Activated CD4-positive, alpha-beta T cell treated with anti-CD3 and anti-CD28 coated beads for 36 hours (primary cell): ENCODE measurements around the gene BTG2. TPM values are rescaled to one million over a fixed set of nuclear protein-coding genes. Genes with fewer than 3 reads are reported as not detected.
A peak's percentile ranks its signal among the peaks of the same experiment; 100 is the strongest.

Source experiments
- ATAC-seq: fragments of 200-7000 bp; cut with Tn5 transposase; one replicate; pipeline ENCODE4 v1.10.0; 2021; ENCODE audit warnings: mild to moderate bottlenecking, moderate library complexity
- CTCF ChIA-PET: fragments of 350-600 bp; sonication (Branson Sonifier 250); formaldehyde crosslinking; loops from one replicate; lab custom pipeline; 2021; ENCODE audit warnings: antibody characterized with exemption; lab: Charles Lee
- POLR2A ChIA-PET: fragments of 350-600 bp; sonication (Branson Sonifier 250); formaldehyde crosslinking; loops from one replicate; lab custom pipeline; 2021; ENCODE audit warnings: antibody characterized with exemption, inconsistent platforms; lab: Charles Lee
- DNase-seq: peaks from one replicate; pipeline ENCODE4 v3.0.0-alpha.2; 2020
- H3K27ac Mint-ChIP-seq: one replicate; pipeline ENCODE4 v1.8.0; 2021; ENCODE audit warnings: mixed read lengths
- H3K27me3 Mint-ChIP-seq: one replicate; pipeline ENCODE4 v1.8.0; 2021; ENCODE audit warnings: mixed read lengths
- H3K36me3 Mint-ChIP-seq: one replicate; pipeline ENCODE4 v1.8.0; 2021; ENCODE audit warnings: low read depth, mixed read lengths
- H3K4me1 Mint-ChIP-seq: one replicate; pipeline ENCODE4 v1.8.0; 2021; ENCODE audit warnings: mixed read lengths
- H3K4me3 Mint-ChIP-seq: one replicate; pipeline ENCODE4 v1.8.0; 2021; ENCODE audit warnings: mild to moderate bottlenecking, moderate library complexity, mixed read lengths
- H3K9me3 Mint-ChIP-seq: one replicate; pipeline ENCODE4 v1.8.0; 2021; ENCODE audit warnings: low read depth, mixed read lengths
- intact Hi-C, 2 experiments: fragments of 100-400 bp; cut with DNase I in 1 of 2; cut with micrococcal nuclease in 1 of 2; formaldehyde crosslinking; loops; one replicate each; pipeline versions ENCODE4 v1.14.2 to v1.15.1; 2022 to 2024; cut with DNase I, micrococcal nuclease
- total RNA-seq, 2 experiments: library from RNA; stranded (reverse); gene quantifications; one replicate each; pipeline ENCODE4 v1.2.3, GENCODE V29; 2021

The BTG2 gene
- total RNA-seq, 2 experiments from 2014 or later, result 114 to 142 TPM

DNA sequence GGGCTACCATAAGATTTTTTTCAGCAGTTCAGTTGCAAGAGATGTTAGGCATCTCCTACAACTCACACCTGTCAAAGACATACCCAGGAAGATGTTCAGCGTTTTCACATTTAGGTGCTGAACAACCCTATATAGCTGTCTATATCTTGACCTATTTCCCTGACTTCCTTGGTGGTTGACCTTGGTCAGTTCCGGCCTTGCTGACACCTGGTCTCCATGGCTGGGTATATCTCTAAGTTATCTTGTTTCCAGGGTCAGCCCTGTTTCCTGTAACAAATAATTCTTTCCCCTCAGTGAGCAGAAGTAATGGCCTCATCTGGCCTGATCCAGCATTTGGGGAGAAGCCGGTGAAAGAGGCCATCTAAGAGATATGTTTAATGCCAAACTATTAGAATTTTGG is 2.4 kb upstream of the BTG2 start:
- CTCF ChIA-PET, result interaction anchor here (1.0 to 1.2 kb wide), 2 partner anchors 19 to 34 kb away, joined by 3 read pairs; no protein-coding TSS in a partner anchor
- ATAC-seq, result no peak

DNA sequence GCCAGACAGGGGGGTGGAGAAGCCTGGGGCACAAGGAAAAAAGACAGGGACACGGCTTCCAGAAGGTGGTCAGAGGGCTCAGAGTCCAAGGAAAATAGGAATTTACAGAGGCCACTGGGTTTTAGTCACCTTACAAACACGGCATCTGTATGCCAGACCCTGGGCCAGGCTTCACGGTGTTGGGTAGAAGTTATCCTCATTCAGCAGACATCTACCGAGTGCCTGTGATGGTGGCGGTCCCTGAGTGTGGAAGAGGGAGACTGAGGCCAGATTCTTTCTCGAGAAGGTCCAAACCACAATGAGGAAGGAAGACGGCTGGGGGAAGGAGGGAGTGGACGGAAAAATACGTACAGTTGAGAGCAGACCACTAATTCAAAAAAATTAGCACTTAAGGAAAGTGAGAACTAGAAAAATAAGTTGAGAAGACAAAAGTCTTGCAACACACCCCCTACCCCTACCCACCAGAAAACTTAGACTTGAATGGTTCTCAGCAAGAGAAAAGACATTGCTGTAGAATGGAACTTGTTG is 864 bp upstream of the BTG2 start:
- no peak for DNase-seq
- intact Hi-C loops, result no loop called here
- no peaks in the 10 kb centered on the region for H3K9me3 Mint-ChIP-seq
- H3K27ac Mint-ChIP-seq, result peak overlapping the region; percentile 97
- no peak for ATAC-seq
- ChIA-PET CTCF (interaction anchor here (1.0 to 3.4 kb wide), 4 partner anchors 14 to 32 kb away, joined by 3 to 33 read pairs (median 7); no protein-coding TSS in a partner anchor), POLR2A (interaction anchor here (0.6 to 7.3 kb wide), 10 partner anchors 9 to 298 kb away, joined by 3 to 207 read pairs (median 7); partner anchors contain the start of gene TMEM183A)
- H3K4me1 Mint-ChIP-seq, result peaks cover 49% of the 10 kb centered on the region
- H3K4me3 Mint-ChIP-seq, result peak overlapping the region; percentile 98
- peaks cover 40% of the 10 kb centered on the region for H3K36me3 Mint-ChIP-seq
- H3K27me3 Mint-ChIP-seq, result no peaks in the 10 kb centered on the region

More for the DNA sequence above, 2.4 kb upstream of the BTG2 start:
- Mint-ChIP-seq H3K4me3 (no peak overlapping the region), H3K36me3 (peaks cover 24% of the 10 kb centered on the region), H3K4me1 (peaks cover 46% of the 10 kb centered on the region), H3K9me3 (no peaks in the 10 kb centered on the region), H3K27ac (no peak overlapping the region), H3K27me3 (no peaks in the 10 kb centered on the region)
- POLR2A ChIA-PET, result no interaction called here
- intact Hi-C loops, result no loop called here
- DNase-seq, result no peak

DNA sequence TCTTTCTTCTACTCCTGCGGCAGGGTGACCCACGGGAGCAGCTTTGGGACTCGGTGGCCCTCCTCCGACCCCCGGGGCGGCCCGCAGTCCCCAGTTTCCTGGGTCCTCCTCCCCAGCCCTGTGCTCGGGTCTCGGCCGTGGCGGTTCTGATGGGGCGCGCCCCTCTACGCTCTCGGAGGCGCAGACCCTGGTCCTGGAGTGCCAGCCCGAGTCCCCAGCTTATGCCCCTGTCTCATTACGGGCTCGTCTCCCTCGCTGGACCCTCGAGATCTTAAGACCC is 430 bp downstream of the BTG2 start:
- peak; percentile 2 for ATAC-seq
- no peaks in the 10 kb centered on the region for H3K27me3 Mint-ChIP-seq
- no peaks in the 10 kb centered on the region for H3K9me3 Mint-ChIP-seq
- H3K36me3 Mint-ChIP-seq, result peaks cover 53% of the 10 kb centered on the region
- intact Hi-C loops, result loop anchor here (1.0 to 5.0 kb wide), 7 partner anchors 15 to 498 kb away; partner anchors contain the start of genes ATP2B4 (in 1 of the 2) and KDM5B (in 1 of the 2)
- peaks cover 54% of the 10 kb centered on the region for H3K4me1 Mint-ChIP-seq
- no peak for DNase-seq
- CTCF ChIA-PET, result interaction anchor here (0.7 to 8.6 kb wide), 8 partner anchors 11 to 147 kb away, joined by 3 to 143 read pairs (median 30); no protein-coding TSS in a partner anchor
- H3K27ac Mint-ChIP-seq, result peak overlapping the region; percentile 95
- H3K4me3 Mint-ChIP-seq, result peak overlapping the region; percentile 98
- POLR2A ChIA-PET, result interaction anchor here (0.6 to 7.3 kb wide), 8 partner anchors 9 to 39 kb away, joined by 3 to 207 read pairs (median 20); no protein-coding TSS in a partner anchor

DNA sequence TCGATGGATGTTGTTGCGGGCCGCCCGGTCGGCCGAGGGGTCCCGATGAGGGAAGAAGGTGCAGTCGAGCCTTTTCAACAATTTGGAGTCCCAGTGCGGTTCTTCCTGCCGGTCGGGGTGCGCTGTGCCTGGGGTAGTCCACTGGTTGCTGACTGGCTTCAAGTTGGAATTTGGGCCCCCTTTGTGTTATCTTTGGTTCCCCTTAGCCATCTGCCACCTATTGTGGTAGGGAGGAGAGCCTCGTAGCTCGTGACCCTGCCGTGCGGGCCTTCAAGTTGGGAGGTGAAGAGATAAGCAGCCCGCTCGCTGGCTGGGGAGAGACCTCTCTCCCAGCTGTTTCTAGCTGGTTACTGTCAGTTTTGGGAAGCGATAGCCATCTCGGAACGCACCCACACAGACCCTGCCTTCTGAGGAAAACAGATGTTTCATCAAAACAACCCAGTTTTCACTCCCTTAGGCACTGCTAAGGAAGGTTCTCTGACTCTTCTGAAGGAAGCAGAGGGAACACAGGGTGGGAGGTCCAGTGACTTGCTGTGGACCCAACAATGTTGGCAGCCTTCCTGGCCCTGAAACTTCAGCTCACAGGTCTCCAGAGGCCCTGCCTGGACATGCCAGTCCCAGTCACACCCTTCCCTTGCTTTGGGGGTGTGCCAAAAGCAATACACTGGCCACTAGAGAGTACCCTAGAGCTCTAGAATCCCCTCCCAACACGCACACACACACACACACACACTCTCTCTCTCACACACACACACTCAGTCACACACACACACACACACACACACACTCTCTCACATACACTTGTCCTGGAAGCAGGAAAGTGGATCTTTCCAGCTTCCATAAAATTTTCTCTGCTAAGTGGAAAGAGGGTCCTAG is 1.0 kb downstream of the BTG2 start:
- peak overlapping the region; percentile 98 for H3K4me3 Mint-ChIP-seq
- CTCF ChIA-PET, result interaction anchor here (0.7 to 8.6 kb wide), 13 partner anchors 10 to 148 kb away, joined by 3 to 143 read pairs (median 5); no protein-coding TSS in a partner anchor
- no peaks in the 10 kb centered on the region for H3K27me3 Mint-ChIP-seq
- H3K27ac Mint-ChIP-seq, result peak overlapping the region; percentile 95
- ATAC-seq (peak; percentile 5), DNase-seq (peak; percentile 55)
- intact Hi-C loops, result loop anchor here in 1 of 2 experiments (1.0 to 5.0 kb wide), 3 partner anchors 14 to 499 kb away; partner anchors contain the start of genes ATP2B4 and KDM5B
- no peaks in the 10 kb centered on the region for H3K9me3 Mint-ChIP-seq
- H3K36me3 Mint-ChIP-seq, result peaks cover 56% of the 10 kb centered on the region
- H3K4me1 Mint-ChIP-seq, result peaks cover 58% of the 10 kb centered on the region
- POLR2A ChIA-PET, result interaction anchor here (0.6 to 7.3 kb wide), 11 partner anchors 9 to 39 kb away, joined by 3 to 207 read pairs (median 11); no protein-coding TSS in a partner anchor

DNA sequence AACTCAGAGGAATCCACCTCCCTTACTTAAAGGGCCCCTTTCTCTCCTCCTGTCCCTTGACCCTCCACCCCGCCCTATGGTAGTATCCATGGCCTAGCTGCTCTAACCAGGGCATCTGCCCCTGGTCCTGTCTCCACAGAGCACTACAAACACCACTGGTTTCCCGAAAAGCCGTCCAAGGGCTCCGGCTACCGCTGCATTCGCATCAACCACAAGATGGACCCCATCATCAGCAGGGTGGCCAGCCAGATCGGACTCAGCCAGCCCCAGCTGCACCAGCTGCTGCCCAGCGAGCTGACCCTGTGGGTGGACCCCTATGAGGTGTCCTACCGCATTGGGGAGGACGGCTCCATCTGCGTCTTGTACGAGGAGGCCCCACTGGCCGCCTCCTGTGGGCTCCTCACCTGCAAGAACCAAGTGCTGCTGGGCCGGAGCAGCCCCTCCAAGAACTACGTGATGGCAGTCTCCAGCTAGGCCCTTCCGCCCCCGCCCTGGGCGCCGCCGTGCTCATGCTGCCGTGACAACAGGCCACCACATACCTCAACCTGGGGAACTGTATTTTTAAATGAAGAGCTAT is 1.7 kb downstream of the BTG2 start:
- ChIA-PET POLR2A (interaction anchor here (0.7 to 7.3 kb wide), 10 partner anchors 10 to 173 kb away, joined by 4 to 207 read pairs (median 12); no protein-coding TSS in a partner anchor), CTCF (interaction anchor here (0.5 to 8.6 kb wide), 16 partner anchors 9 to 193 kb away, joined by 3 to 143 read pairs (median 8); no protein-coding TSS in a partner anchor)
- Mint-ChIP-seq H3K4me1 (peaks cover 61% of the 10 kb centered on the region), H3K4me3 (peak overlapping the region; percentile 98), H3K27ac (peak overlapping the region; percentile 95), H3K27me3 (no peaks in the 10 kb centered on the region), H3K36me3 (peaks cover 57% of the 10 kb centered on the region), H3K9me3 (no peaks in the 10 kb centered on the region)
- intact Hi-C loops, result loop anchor here in 1 of 2 experiments (1.0 to 5.0 kb wide), 3 partner anchors 13 to 500 kb away; partner anchors contain the start of genes ATP2B4 and KDM5B
- DNase-seq (peak; percentile 76), ATAC-seq (no peak)

DNA sequence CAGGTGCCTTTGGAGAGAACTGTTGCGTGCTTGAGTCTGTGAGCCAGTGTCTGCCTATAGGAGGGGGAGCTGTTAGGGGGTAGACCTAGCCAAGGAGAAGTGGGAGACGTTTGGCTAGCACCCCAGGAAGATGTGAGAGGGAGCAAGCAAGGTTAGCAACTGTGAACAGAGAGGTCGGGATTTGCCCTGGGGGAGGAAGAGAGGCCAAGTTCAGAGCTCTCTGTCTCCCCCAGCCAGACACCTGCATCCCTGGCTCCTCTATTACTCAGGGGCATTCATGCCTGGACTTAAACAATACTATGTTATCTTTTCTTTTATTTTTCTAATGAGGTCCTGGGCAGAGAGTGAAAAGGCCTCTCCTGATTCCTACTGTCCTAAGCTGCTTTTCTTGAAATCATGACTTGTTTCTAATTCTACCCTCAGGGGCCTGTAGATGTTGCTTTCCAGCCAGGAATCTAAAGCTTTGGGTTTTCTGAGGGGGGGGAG is 2.4 kb downstream of the BTG2 start:
- H3K9me3 Mint-ChIP-seq, result no peaks in the 10 kb centered on the region
- H3K27me3 Mint-ChIP-seq, result no peaks in the 10 kb centered on the region
- ATAC-seq, result no peak
- no peak for DNase-seq
- CTCF ChIA-PET, result interaction anchor here (0.5 to 8.6 kb wide), 18 partner anchors 9 to 194 kb away, joined by 3 to 143 read pairs (median 6); no protein-coding TSS in a partner anchor
- peak overlapping the region; percentile 95 for H3K27ac Mint-ChIP-seq
- peaks cover 57% of the 10 kb centered on the region for H3K36me3 Mint-ChIP-seq
- H3K4me1 Mint-ChIP-seq, result peaks cover 58% of the 10 kb centered on the region
- POLR2A ChIA-PET, result interaction anchor here (0.9 to 7.3 kb wide), 9 partner anchors 9 to 173 kb away, joined by 4 to 207 read pairs (median 13); no protein-coding TSS in a partner anchor
- H3K4me3 Mint-ChIP-seq, result peak overlapping the region; percentile 98
- intact Hi-C loops, result loop anchor here in 1 of 2 experiments (5.0 kb wide), 2 partner anchors 320 to 500 kb away; partner anchors contain the start of genes ATP2B4 and KDM5B

DNA sequence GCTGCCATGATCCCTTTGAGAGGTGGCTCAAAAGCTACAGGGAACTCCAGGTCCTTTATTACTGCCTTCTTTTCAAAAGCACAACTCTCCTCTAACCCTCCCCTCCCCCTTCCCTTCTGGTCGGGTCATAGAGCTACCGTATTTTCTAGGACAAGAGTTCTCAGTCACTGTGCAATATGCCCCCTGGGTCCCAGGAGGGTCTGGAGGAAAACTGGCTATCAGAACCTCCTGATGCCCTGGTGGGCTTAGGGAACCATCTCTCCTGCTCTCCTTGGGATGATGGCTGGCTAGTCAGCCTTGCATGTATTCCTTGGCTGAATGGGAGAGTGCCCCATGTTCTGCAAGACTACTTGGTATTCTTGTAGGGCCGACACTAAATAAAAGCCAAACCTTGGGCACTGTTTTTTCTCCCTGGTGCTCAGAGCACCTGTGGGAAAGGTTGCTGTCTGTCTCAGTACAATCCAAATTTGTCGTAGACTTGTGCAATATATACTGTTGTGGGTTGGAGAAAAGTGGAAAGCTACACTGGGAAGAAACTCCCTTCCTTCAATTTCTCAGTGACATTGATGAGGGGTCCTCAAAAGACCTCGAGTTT is 3.1 kb downstream of the BTG2 start:
- H3K27me3 Mint-ChIP-seq, result no peaks in the 10 kb centered on the region
- peak overlapping the region; percentile 98 for H3K4me3 Mint-ChIP-seq
- H3K9me3 Mint-ChIP-seq, result no peaks in the 10 kb centered on the region
- intact Hi-C loops, result loop anchor here in 1 of 2 experiments (5.0 kb wide), 2 partner anchors 319 to 501 kb away; partner anchors contain the start of genes ATP2B4 and KDM5B
- peaks cover 61% of the 10 kb centered on the region for H3K36me3 Mint-ChIP-seq
- H3K27ac Mint-ChIP-seq, result peak overlapping the region; percentile 95
- ChIA-PET POLR2A (interaction anchor here (0.6 to 7.3 kb wide), 9 partner anchors 8 to 344 kb away, joined by 3 to 207 read pairs (median 7); no protein-coding TSS in a partner anchor), CTCF (interaction anchor here (0.6 to 8.6 kb wide), 18 partner anchors 8 to 41 kb away, joined by 3 to 143 read pairs (median 6); no protein-coding TSS in a partner anchor)
- peaks cover 51% of the 10 kb centered on the region for H3K4me1 Mint-ChIP-seq
- DNase-seq (no peak), ATAC-seq (no peak)

DNA sequence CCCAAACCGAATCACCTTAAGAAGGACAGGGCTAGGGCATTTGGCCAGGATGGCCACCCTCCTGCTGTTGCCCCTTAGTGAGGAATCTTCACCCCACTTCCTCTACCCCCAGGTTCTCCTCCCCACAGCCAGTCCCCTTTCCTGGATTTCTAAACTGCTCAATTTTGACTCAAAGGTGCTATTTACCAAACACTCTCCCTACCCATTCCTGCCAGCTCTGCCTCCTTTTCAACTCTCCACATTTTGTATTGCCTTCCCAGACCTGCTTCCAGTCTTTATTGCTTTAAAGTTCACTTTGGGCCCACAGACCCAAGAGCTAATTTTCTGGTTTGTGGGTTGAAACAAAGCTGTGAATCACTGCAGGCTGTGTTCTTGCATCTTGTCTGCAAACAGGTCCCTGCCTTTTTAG is 3.6 kb downstream of the BTG2 start:
- intact Hi-C loops, result loop anchor here in 1 of 2 experiments (5.0 kb wide), 2 partner anchors 318 to 502 kb away; partner anchors contain the start of genes ATP2B4 and KDM5B
- ChIA-PET POLR2A (interaction anchor here (0.6 to 7.3 kb wide), 8 partner anchors 12 to 344 kb away, joined by 3 to 207 read pairs (median 8); no protein-coding TSS in a partner anchor), CTCF (interaction anchor here (0.6 to 8.6 kb wide), 16 partner anchors 9 to 481 kb away, joined by 3 to 143 read pairs (median 6); no protein-coding TSS in a partner anchor)
- H3K36me3 Mint-ChIP-seq, result peaks cover 65% of the 10 kb centered on the region
- peaks cover 46% of the 10 kb centered on the region for H3K4me1 Mint-ChIP-seq
- no peaks in the 10 kb centered on the region for H3K27me3 Mint-ChIP-seq
- no peaks in the 10 kb centered on the region for H3K9me3 Mint-ChIP-seq
- DNase-seq (no peak), ATAC-seq (no peak)
- H3K27ac Mint-ChIP-seq, result peak overlapping the region; percentile 95
- peak overlapping the region; percentile 98 for H3K4me3 Mint-ChIP-seq

DNA sequence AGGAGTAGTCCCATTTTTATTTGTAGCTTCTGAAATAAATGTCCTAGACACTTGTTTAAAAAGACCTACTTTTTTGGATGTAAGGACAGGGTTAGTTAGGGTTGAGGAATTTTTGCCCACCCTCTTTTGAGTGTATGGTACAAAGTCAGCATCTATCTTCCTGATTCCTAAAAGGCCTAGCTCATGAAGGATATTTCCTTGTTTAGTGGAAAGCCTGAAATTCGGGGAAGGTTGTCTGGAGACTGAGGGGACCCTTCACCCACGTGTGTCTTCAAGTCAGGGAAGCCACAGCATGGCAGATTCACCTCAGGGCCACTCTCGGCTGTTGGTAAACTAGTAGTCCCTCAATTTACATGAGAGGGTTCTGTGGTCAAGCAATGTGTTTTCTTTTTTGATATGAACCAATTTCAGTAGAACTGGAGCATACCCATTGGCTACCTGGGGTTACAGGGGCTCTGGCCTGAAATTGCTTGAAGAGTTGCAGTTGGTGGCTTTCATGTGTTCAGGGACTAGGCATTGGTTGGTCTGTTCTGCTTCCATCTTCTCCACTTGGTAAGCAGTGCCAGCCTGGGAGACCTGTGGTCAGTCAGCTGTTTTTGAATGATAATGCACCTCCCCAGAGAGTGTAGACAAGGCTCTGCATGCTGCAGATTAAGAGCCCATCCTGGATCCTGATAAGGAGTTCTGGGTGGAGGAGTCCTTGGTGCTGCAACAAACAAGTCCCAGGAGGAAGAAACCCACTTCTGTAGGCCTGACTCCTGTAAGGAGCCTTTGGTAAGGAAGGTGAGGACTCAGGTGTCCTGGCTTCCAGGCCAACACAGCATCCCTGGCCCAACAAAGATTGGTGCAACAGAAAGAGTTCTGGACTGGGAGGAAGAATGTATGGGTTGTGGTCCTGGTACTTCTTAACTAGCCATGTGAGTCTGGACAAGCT is 6.3 kb downstream of the BTG2 start:
- no peaks in the 10 kb centered on the region for H3K27me3 Mint-ChIP-seq
- intact Hi-C loops, result loop anchor here in 1 of 2 experiments (1.0 kb wide), 1 partner anchor 9 kb away; no protein-coding TSS in a partner anchor

More for the DNA sequence above, 6.3 kb downstream of the BTG2 start:
- peaks cover 61% of the 10 kb centered on the region for H3K36me3 Mint-ChIP-seq
- DNase-seq (no peak), ATAC-seq (no peak)
- CTCF ChIA-PET, result interaction anchor here (0.6 to 8.6 kb wide), 6 partner anchors 12 to 172 kb away, joined by 3 to 143 read pairs (median 6); no protein-coding TSS in a partner anchor
- POLR2A ChIA-PET, result interaction anchor here (0.6 to 7.3 kb wide), 4 partner anchors 10 to 333 kb away, joined by 3 to 97 read pairs (median 34); no protein-coding TSS in a partner anchor
- H3K4me3 Mint-ChIP-seq, result no peak overlapping the region
- peaks cover 41% of the 10 kb centered on the region for H3K4me1 Mint-ChIP-seq
- H3K27ac Mint-ChIP-seq, result peak overlapping the region; percentile 8
- H3K9me3 Mint-ChIP-seq, result no peaks in the 10 kb centered on the region
